RWPE2 (cell line): Measurements from ENCODE around the gene ABCD3.

Experiments used
- ATAC-seq: fragments of 200-7000 bp; cut with Tn5 transposase; 3 replicates; pipeline ENCODE4 v1.9.1; 2021; ENCODE audit warnings: low read depth
- DNase-seq: peaks from one replicate; pipeline ENCODE4 v3.0.0-alpha.2; 2020; ENCODE audit warnings: low spot score
- H3K27ac ChIP-seq: fragments of 450-650 bp; 2 replicates; pipeline ENCODE4 v1.5.1; 2017; ENCODE audit warnings: mild to moderate bottlenecking; ENCODE audit not compliant: poor library complexity, severe bottlenecking
- H3K27me3 ChIP-seq: fragments of 250-450 bp; sonication (Bioruptor Pico); 2 replicates; pipeline ENCODE4 v1.5.1; 2021; ENCODE audit warnings: mild to moderate bottlenecking, moderate library complexity; ENCODE audit not compliant: insufficient read depth, poor library complexity, severe bottlenecking
- H3K36me3 ChIP-seq: fragments of 250-450 bp; sonication (Bioruptor Pico); 2 replicates; pipeline ENCODE4 v1.5.1; 2020; ENCODE audit warnings: low read depth, mild to moderate bottlenecking, moderate library complexity
- H3K4me1 ChIP-seq: fragments of 250-450 bp; sonication (Bioruptor Pico); 2 replicates; pipeline ENCODE4 v1.5.1; 2021; ENCODE audit warnings: mild to moderate bottlenecking, moderate library complexity; ENCODE audit not compliant: insufficient read depth, poor library complexity, severe bottlenecking
- H3K4me3 ChIP-seq: fragments of 250-450 bp; sonication (Bioruptor Pico); 2 replicates; pipeline ENCODE4 v1.5.1; 2021; ENCODE audit warnings: mild to moderate bottlenecking, moderate library complexity; ENCODE audit not compliant: severe bottlenecking
- H3K9me3 ChIP-seq: fragments of 250-450 bp; sonication (Bioruptor Pico); 2 replicates; pipeline ENCODE4 v1.5.1; 2021; ENCODE audit warnings: mild to moderate bottlenecking, moderate library complexity; ENCODE audit not compliant: severe bottlenecking
- CTCF ChIP-seq: fragments of 450-650 bp; IDR thresholded peaks from one replicate; pipeline ENCODE4 v1.5.1; 2017; ENCODE audit warnings: mild to moderate bottlenecking, moderate library complexity; ENCODE audit not compliant: poor library complexity, severe bottlenecking

The ABCD3 gene

DNA sequence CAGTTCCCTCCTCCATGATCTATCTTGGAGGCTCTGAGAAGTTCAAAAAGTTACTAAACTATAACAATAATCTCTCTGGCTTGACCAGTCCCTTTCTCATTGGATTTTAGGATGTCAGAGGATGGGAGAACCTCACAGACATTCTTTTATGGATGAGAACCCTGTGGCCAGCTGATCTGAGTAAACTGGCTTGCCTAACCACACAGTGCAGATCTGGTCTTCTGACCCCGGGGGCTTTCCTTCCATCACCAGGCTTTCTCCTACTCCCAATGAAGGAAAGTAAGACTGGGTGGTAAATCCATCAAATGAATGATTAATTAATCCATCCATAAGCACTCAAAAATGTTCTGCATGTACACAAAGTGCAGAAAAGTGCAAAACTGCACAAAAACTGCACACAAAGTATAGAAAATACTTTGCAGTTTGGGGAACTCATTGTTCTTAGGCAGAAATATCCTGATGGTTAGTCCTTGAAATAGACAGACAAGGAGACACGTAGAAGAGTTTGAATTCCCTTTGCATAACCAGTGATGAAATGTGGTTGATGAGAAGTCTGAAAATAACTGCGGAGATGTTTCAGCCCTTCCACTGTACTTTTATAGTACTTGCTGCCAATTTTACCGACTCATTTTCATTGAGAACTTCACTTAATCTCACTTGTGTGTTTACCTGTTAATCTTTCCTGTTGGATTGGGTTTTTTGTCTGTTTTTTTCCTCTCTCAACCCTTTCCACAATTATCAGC lies 125.9 kb downstream of the ABCD3 start:
- peak overlapping the region; percentile 99 for H3K27ac ChIP-seq
- DNase-seq (no peak), ATAC-seq (peak; percentile 18; the same call in 1 of the 3 replicates)
- no peaks in the 10 kb centered on the region for H3K27me3 ChIP-seq
- H3K36me3 ChIP-seq = peaks cover 42% of the 10 kb centered on the region
- H3K4me3 ChIP-seq = peak overlapping the region; percentile 90
- H3K4me1 ChIP-seq = peaks cover 25% of the 10 kb centered on the region
- no peaks in the 10 kb centered on the region for H3K9me3 ChIP-seq
- TF ChIP-seq CTCF = no peak

GRCh38 chr1:94544706-94545490 lies 126.7 kb downstream of the ABCD3 start:
- peak overlapping the region; percentile 99 for H3K27ac ChIP-seq
- H3K36me3 ChIP-seq = peaks cover 33% of the 10 kb centered on the region
- peaks cover 32% of the 10 kb centered on the region for H3K4me1 ChIP-seq
- TF ChIP-seq CTCF = peak; percentile 16
- DNase-seq (no peak), ATAC-seq (peak; percentile 26)
- no peaks in the 10 kb centered on the region for H3K27me3 ChIP-seq
- H3K4me3 ChIP-seq = peak overlapping the region; percentile 90
- no peaks in the 10 kb centered on the region for H3K9me3 ChIP-seq

GRCh38 chr1:94549706-94550105 lies 131.5 kb downstream of the ABCD3 start:
- H3K27me3 ChIP-seq = no peaks in the 10 kb centered on the region
- peak; percentile 42 for ATAC-seq
- H3K4me3 ChIP-seq = no peak overlapping the region
- no peaks in the 10 kb centered on the region; the same call in 1 of the 2 replicates for H3K36me3 ChIP-seq
- H3K9me3 ChIP-seq = no peaks in the 10 kb centered on the region
- H3K27ac ChIP-seq = peak overlapping the region; percentile 88
- peaks cover 58% of the 10 kb centered on the region for H3K4me1 ChIP-seq
- DNase-seq = no peak
- no peak for TF ChIP-seq CTCF

DNA sequence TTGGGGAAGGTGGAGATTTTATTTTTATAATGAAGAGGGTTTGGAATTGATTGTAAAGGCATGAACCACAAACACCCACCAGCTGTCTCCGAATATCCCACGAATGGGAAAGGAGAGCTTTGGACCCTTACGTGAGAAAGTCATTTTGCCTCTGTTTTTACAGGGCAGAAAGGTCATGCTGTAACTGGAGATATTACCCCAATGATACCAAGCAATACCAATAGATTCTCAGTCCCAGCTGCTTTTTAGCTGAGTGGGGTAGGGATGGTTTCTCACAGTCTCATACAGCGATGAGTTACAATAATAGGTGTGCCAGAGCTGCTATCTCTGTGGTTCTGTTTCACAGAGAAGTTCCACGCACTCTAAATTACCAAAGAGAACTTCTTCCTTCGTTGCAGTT lies 132.2 kb downstream of the ABCD3 start:
- no peak for ATAC-seq
- Histone ChIP-seq H3K4me3 (no peak overlapping the region), H3K9me3 (no peaks in the 10 kb centered on the region), H3K4me1 (peaks cover 56% of the 10 kb centered on the region), H3K36me3 (no peaks in the 10 kb centered on the region; the same call in 1 of the 2 replicates), H3K27ac (peak overlapping the region; percentile 88), H3K27me3 (no peaks in the 10 kb centered on the region)
- DNase-seq = no peak
- no peak for TF ChIP-seq CTCF

DNA sequence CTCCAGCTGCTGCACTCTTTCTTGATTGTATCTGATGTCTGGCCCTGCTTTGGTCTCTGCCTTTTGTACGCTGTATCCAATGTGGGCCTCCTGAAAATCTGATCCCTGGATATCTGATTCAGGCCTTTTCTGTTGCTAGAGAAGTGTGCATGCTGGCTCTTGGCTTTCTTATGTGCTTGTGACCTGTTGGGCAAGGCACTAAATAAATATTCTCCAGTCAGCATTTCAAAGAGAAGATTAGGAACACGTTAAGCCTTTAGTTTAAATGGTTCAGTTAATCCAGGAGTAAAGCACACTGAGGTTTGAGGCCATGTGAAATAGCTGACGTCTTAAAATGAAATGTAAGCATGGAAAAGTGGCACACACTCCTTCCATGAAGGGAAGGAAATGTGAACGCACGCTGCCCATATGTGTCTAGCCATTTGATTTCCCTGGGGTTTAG lies 132.6 kb downstream of the ABCD3 start:
- Histone ChIP-seq H3K36me3 (no peaks in the 10 kb centered on the region), H3K4me3 (no peak overlapping the region), H3K4me1 (peaks cover 52% of the 10 kb centered on the region), H3K27me3 (no peaks in the 10 kb centered on the region), H3K27ac (peak overlapping the region; percentile 88), H3K9me3 (no peaks in the 10 kb centered on the region)
- no peak for ATAC-seq
- no peak for TF ChIP-seq CTCF
- DNase-seq = no peak
